ENCODE measurements around the gene DNASE1L3. TPM values are rescaled to one million over a fixed set of nuclear protein-coding genes. Genes with fewer than 3 reads are reported as not detected.
"Not testable (repeated sequence)": the region's sequence is repeated elsewhere in the genome, so short reads cannot be mapped to it uniquely, and the experiment has no call there.

Gene DNASE1L3
- total and polyA plus RNA-seq, 2 experiments from 2014 or later: 0.97 to 0.99 TPM

DNA sequence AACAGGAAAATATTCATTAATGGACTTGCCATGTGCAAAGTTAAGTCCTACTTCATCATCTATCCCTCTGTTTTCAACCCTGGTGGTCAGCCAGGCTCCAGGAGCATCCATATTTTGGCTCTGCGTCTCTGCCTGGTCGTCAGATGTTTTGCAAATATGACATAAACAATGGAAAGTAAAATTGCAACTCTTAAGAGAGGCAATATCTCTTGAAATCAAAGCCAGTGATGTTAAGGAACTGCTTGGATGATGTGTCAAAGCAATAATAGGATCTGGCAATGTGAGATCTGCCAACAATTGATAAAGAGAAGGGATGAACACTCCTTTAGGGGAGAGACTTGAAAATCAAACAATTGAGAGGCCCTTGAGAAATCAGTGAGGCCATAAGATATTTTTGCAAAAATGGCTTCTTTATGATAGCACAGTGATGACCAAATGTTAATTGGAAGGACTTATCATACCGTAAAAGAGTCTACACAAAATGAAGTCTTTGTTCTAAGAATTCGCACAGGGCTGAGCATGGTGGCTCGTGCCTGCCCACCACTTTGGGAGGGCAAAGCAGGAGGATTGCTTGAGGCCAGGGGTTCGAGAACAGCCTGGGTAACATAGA lies 33.3 kb upstream of the DNASE1L3 start:
- H2AFZ ChIP-seq: no peak overlapping the region
- H3K4me2 ChIP-seq: no peak overlapping the region
- 92% methylated on average over 6 of the region's 6 CpGs for WGBS (ENCODE audit: low lambda C conversion rate, missing lambda C conversion rate)
- H3K4me3 ChIP-seq: no peak overlapping the region
- no peaks in the 10 kb centered on the region for H3K27me3 ChIP-seq
- H3K27ac ChIP-seq: no peak overlapping the region
- peaks cover 7% of the 10 kb centered on the region for H3K4me1 ChIP-seq (ENCODE audit: insufficient read depth)
- H3K36me3 ChIP-seq (replicated peaks; ENCODE audit: insufficient read depth, low read depth): no peaks in the 10 kb centered on the region
- TF ChIP-seq, protein P1, sequence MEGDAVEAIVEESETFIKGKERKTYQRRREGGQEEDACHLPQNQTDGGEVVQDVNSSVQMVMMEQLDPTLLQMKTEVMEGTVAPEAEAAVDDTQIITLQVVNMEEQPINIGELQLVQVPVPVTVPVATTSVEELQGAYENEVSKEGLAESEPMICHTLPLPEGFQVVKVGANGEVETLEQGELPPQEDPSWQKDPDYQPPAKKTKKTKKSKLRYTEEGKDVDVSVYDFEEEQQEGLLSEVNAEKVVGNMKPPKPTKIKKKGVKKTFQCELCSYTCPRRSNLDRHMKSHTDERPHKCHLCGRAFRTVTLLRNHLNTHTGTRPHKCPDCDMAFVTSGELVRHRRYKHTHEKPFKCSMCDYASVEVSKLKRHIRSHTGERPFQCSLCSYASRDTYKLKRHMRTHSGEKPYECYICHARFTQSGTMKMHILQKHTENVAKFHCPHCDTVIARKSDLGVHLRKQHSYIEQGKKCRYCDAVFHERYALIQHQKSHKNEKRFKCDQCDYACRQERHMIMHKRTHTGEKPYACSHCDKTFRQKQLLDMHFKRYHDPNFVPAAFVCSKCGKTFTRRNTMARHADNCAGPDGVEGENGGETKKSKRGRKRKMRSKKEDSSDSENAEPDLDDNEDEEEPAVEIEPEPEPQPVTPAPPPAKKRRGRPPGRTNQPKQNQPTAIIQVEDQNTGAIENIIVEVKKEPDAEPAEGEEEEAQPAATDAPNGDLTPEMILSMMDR (IDR thresholded peaks at IDR 0.05; ENCODE audit: poor library complexity): no peak
- TF ChIP-seq EZH2 (IDR thresholded peaks at IDR 0.05; ENCODE audit: borderline replicate concordance) (no peak), EZH2phosphoT487 (IDR thresholded peaks at IDR 0.05; ENCODE audit: low read depth, severe bottlenecking, unreplicated experiment) (no peak)
- H3K9me3 ChIP-seq (ENCODE audit: low read depth): no peaks in the 10 kb centered on the region
- DNase-seq (ENCODE audit: low spot score): no peak
- peaks cover 44% of the 10 kb centered on the region for H3K79me2 ChIP-seq
- no peaks in the 10 kb centered on the region for H3K9me2 ChIP-seq (replicated peaks; ENCODE audit: insufficient read depth)
- no peaks in the 10 kb centered on the region for H4K20me1 ChIP-seq (ENCODE audit: insufficient read depth, poor library complexity, severe bottlenecking)

DNA sequence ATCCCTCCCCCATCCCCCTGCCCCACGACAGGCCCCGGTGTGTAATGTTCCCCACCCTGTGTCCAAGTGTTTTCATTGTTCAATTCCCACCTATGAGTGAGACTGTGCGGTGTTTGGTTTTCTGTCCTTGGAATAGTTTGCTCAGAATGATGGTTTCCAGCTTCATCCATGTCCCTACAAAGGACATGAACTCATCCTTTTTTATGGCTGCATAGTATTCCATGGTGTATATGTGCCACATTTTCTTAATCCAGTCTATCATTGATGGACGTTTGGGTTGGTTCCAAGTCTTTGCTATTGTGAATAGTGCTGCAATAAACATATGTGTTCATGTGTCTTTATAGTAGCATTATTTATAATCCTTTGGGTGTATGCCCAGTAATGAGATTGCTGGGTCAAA lies 32.1 kb upstream of the DNASE1L3 start:
- not testable (repeated sequence) for H3K27me3 ChIP-seq; DNase-seq (ENCODE audit: low spot score); H3K4me2 ChIP-seq; H4K20me1 ChIP-seq (ENCODE audit: insufficient read depth, poor library complexity, severe bottlenecking); H3K36me3 ChIP-seq (replicated peaks; ENCODE audit: insufficient read depth, low read depth); H3K27ac ChIP-seq; H3K9me3 ChIP-seq (ENCODE audit: low read depth); H3K4me3 ChIP-seq; H2AFZ ChIP-seq; H3K9me2 ChIP-seq (replicated peaks; ENCODE audit: insufficient read depth)
- peaks cover 13% of the 10 kb centered on the region for H3K4me1 ChIP-seq (ENCODE audit: insufficient read depth)
- WGBS (ENCODE audit: low lambda C conversion rate, missing lambda C conversion rate): 74% methylated on average over 4 of the region's 4 CpGs
- peaks cover 51% of the 10 kb centered on the region for H3K79me2 ChIP-seq

DNA sequence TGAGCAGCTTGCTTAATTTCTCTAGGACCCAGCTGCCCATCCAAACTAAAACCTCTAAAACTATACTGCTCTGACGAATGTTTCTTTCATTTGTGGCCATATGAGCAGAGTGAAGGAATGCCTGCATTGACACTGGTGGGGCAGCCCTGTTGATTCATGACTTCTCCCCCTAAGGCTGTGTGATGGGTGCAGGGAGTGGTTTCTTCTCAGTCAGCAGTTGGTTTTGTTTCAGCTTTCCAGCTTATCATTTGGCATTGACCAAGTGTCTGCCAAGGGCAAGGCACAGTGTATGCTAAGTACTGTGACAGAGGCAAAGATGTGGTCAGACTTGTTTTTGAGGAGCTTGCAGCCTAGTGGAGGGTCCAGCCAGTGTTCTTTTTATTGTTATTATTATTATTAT lies 31.6 kb upstream of the DNASE1L3 start:
- Histone ChIP-seq H3K27ac (no peak overlapping the region), H3K27me3 (no peaks in the 10 kb centered on the region), H3K4me1 (ENCODE audit: insufficient read depth) (peaks cover 13% of the 10 kb centered on the region), H3K4me3 (no peak overlapping the region), H2AFZ (no peak overlapping the region), H4K20me1 (ENCODE audit: insufficient read depth, poor library complexity, severe bottlenecking) (no peaks in the 10 kb centered on the region), H3K9me2 (replicated peaks; ENCODE audit: insufficient read depth) (no peaks in the 10 kb centered on the region), H3K4me2 (no peak overlapping the region), H3K79me2 (peaks cover 46% of the 10 kb centered on the region), H3K9me3 (ENCODE audit: low read depth) (no peaks in the 10 kb centered on the region), H3K36me3 (replicated peaks; ENCODE audit: insufficient read depth, low read depth) (no peaks in the 10 kb centered on the region)
- no peak for TF ChIP-seq EZH2 (IDR thresholded peaks at IDR 0.05; ENCODE audit: borderline replicate concordance)
- TF ChIP-seq EZH2phosphoT487 (IDR thresholded peaks at IDR 0.05; ENCODE audit: low read depth, severe bottlenecking, unreplicated experiment): no peak
- TF ChIP-seq, protein P1 (IDR thresholded peaks at IDR 0.05; ENCODE audit: poor library complexity): no peak
- no peak for DNase-seq (ENCODE audit: low spot score)
- WGBS (ENCODE audit: low lambda C conversion rate, missing lambda C conversion rate): 80% methylated on average over 1 of the region's 1 CpG

DNA sequence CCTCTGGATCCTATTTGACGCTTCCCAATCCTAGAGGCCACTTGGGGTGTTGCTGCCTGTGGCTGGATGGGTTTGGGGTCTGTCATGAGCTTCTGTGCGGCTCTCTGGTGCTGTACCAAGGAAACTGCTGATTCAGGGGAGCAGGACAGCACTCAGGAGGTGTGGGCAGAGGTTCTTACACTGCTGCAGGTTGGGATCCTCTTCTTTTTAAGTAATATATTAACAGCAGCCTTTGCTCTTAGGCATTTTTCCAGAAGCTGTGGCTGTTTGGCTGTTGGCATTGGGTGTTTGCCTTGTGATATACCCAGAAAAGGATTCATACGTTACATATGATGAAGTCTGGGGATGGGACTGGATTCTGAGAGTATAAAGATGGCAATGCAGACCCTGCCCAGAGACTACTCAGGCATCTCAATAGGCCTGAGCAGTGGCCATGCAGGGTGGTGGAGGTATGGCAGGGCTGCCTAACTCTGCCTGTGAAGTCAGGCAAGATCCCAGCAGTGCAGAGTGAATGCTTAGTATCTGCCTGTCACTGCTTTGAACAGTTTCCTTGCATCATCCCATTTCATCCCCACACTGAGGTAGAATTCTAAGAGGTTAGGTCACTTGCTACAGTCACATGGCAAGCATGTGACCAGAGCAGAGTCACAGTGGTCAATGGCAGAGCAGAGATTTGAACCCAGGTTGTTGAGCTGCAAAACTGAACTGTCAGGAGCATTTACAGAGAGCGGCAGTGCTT lies 30.7 kb upstream of the DNASE1L3 start:
- peaks cover 13% of the 10 kb centered on the region for H3K4me1 ChIP-seq (ENCODE audit: insufficient read depth)
- H3K9me2 ChIP-seq (replicated peaks; ENCODE audit: insufficient read depth): no peaks in the 10 kb centered on the region
- DNase-seq (ENCODE audit: low spot score): no peak
- peaks cover 46% of the 10 kb centered on the region for H3K79me2 ChIP-seq
- no peak overlapping the region for H2AFZ ChIP-seq
- H3K27ac ChIP-seq: peak overlapping the region; percentile 23
- no peaks in the 10 kb centered on the region for H3K36me3 ChIP-seq (replicated peaks; ENCODE audit: insufficient read depth, low read depth)
- no peaks in the 10 kb centered on the region for H3K27me3 ChIP-seq
- 96% methylated on average over 4 of the region's 4 CpGs for WGBS (ENCODE audit: low lambda C conversion rate, missing lambda C conversion rate)
- H3K9me3 ChIP-seq (ENCODE audit: low read depth): no peaks in the 10 kb centered on the region
- TF ChIP-seq, protein P1 (IDR thresholded peaks at IDR 0.05; ENCODE audit: poor library complexity): no peak
- TF ChIP-seq EZH2 (IDR thresholded peaks at IDR 0.05; ENCODE audit: borderline replicate concordance): no peak
- H3K4me2 ChIP-seq: no peak overlapping the region
- no peak overlapping the region for H3K4me3 ChIP-seq
- H4K20me1 ChIP-seq (ENCODE audit: insufficient read depth, poor library complexity, severe bottlenecking): no peaks in the 10 kb centered on the region
